HPDE6-E6E7 (cell line): ENCODE measurements around the gene USH1C.

Source experiments
- DNase-seq: peaks from one replicate; pipeline ENCODE4 v3.0.0; 2011; ENCODE audit warnings: missing footprints; ENCODE audit errors: extremely low spot score

USH1C gene

GRCh38 chr11:17544181-17544622 is at the start of gene USH1C:
Gene USH1C, minus strand, starts transcription at chr11:17544416. Its CDS starts 109 bp downstream, at chr11:17544307.
- DNase-seq = no peak

GRCh38 chr11:17593466-17594245 is 49.4 kb upstream of the USH1C start:
- no peak for DNase-seq

- DNase-seq = no peak
These were observed 47.1 kb upstream of the USH1C start for GRCh38 chr11:17591293-17591692.

GRCh38 chr11:17590463-17590862 is 46.2 kb upstream of the USH1C start:
- DNase-seq = no peak

GRCh38 chr11:17588721-17589120 is 44.5 kb upstream of the USH1C start:
- no peak for DNase-seq

- no peak for DNase-seq
These were observed 44.0 kb upstream of the USH1C start for GRCh38 chr11:17588166-17588565.

GRCh38 chr11:17585911-17586695 is 41.9 kb upstream of the USH1C start:
- no peak for DNase-seq

- no peak for DNase-seq
These were observed 37.5 kb upstream of the USH1C start for GRCh38 chr11:17581732-17582053.

GRCh38 chr11:17581036-17581731 is 37.0 kb upstream of the USH1C start:
- no peak for DNase-seq

GRCh38 chr11:17580271-17580670 is 36.1 kb upstream of the USH1C start:
- DNase-seq = no peak

- no peak for DNase-seq
These were observed 35.2 kb upstream of the USH1C start for GRCh38 chr11:17579451-17579850.

GRCh38 chr11:17578958-17579357 is 34.7 kb upstream of the USH1C start:
- no peak for DNase-seq

GRCh38 chr11:17578296-17578695 is 34.1 kb upstream of the USH1C start:
- DNase-seq = no peak

- no peak for DNase-seq
These were observed 31.5 kb upstream of the USH1C start for GRCh38 chr11:17575431-17576425.

- DNase-seq = no peak
These were observed 30.2 kb upstream of the USH1C start for GRCh38 chr11:17574141-17575091.

- no peak for DNase-seq
These were observed 29.3 kb upstream of the USH1C start for GRCh38 chr11:17573526-17573925.

- DNase-seq = no peak
These were observed 28.7 kb upstream of the USH1C start for GRCh38 chr11:17572791-17573460.

GRCh38 chr11:17572359-17572690 is 28.1 kb upstream of the USH1C start:
- DNase-seq = no peak

- DNase-seq = no peak
These were observed 27.5 kb upstream of the USH1C start for GRCh38 chr11:17571431-17572358.
